Tongue (tissue), 2 donors: Measurements from ENCODE around the gene RAX. TPM values are rescaled to one million over a fixed set of nuclear protein-coding genes. Genes with fewer than 3 reads are reported as not detected.
"Not testable (repeated sequence)": the region's sequence is repeated elsewhere in the genome, so short reads cannot be mapped to it uniquely, and the experiment has no call there.

Source experiments
- DNase-seq: peaks from one replicate; pipeline ENCODE4 v3.0.0-alpha.2; 2015
- total RNA-seq: library from RNA; depleted of rRNA; stranded (reverse); fragments of >200 nt; gene quantifications from one replicate; pipeline ENCODE4 v1.2.3, GENCODE V29; 2014

The RAX gene
- total RNA-seq, 1 donor from 2014 or later: not detected

DNA sequence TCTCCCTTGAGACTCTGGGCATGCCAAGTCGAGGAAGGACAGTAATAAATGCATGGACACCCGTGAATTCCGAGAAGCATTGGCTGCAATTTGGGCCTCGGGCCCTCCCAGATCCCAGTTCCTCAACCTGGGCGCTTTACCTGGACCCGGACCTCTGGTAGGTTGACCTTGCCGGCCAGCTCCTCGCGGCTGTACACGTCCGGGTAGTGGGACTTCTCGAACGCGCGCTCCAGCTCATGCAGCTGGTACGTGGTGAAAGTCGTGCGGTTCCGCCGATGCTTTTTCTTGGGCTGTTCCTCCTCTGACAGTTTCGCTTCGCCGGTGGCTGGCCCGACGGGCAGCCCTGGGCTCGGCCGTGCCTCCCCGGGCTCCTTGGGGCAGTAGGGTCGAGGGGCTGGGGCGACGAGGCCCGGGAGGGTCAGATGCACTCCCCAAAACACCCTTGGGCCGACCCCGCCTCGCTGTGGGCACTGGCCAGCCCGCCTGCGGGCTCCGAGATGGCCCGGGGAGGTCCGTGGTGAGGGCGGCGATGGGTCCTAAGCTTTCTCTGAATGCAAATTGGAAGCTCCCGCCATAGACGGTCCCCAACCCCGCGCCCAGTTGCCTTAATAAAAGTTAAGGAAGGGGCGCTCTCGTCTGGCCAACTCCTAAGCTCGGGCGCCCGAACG is 899 bp downstream of the RAX start:
- no peak for DNase-seq

DNA sequence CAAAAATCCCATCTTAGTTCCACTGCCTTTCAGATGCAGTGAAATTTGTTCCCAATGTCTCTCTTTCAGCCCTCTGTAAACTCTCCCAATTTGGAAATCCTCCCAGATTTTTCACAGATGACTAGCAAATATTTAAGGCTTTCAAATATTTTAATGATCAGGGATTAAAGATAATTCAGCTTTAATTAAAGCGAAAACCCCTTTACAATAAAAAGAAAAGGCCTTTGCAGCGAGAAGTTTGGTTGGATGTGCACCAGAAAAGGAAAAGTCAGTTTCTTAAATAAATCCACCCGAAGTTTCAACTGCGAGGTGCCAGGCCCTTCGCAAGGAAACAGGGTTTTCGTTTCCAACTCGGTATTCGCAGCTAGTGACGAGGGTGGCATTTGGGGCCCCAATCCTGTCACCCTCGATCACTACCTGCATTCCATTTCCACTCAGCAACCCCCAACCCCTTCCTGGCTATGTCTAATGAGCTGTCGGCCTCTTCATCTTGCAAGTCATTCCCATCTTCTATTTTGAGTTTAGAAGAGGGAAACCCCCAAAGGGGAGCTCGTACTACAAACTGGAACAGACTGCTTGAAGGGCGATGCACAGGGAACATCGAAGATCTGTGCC is 1.5 kb downstream of the RAX start:
- no peak for DNase-seq

DNA sequence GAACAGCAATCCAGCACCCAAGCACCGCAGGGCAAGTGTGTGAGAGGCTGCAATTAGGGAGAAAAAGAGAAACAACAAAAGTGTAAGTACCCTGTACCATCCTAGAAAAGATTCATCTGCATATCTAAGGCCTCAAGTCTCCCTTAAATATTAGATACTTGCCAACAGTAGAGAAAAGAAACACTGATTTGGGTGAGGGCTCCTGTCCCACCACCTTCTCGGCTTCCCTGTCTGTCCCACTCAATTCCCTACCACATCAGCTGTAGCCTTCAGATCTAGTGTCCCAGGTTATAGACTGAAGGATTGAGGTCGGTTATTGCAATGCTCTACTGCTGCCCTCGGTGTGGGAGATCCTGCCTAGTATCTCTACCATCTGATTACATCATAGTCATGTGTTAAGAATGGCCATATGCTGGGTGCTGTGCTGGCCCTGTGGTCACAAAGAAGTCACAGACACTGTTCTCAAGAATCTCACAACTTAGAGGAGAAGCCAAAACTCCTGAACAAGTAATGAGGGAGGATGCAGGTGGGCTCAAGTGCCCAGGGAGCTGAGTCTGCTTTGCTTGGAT is 2.5 kb downstream of the RAX start:
- no peak for DNase-seq

DNA sequence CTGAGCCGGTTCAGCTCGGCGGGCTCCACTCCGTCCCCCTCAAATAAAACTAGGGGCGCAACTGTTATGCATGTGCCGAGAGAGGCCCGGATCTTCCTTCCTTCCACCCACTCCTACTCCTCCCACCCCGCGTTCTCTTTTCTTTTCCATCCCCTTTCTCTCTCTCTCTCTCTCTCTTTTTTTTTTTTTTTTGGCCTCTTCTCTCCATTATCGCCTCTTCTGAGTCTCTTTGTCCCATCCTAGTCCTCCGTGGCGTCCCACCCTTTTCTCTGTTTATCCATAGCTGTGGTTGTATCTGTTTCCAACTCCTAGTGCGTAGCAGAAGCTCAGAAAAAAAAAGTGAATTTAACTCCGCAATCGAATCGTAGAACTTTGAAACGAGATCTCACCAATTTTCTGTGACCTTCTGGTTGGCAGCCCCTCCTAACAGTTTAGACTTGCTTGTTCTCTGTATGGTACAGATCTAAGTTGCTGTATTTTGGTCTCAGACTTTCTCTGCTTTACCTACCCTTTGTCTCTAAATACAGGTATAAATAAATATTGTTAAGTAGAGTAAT is 3.6 kb downstream of the RAX start:
- DNase-seq: no peak

DNA sequence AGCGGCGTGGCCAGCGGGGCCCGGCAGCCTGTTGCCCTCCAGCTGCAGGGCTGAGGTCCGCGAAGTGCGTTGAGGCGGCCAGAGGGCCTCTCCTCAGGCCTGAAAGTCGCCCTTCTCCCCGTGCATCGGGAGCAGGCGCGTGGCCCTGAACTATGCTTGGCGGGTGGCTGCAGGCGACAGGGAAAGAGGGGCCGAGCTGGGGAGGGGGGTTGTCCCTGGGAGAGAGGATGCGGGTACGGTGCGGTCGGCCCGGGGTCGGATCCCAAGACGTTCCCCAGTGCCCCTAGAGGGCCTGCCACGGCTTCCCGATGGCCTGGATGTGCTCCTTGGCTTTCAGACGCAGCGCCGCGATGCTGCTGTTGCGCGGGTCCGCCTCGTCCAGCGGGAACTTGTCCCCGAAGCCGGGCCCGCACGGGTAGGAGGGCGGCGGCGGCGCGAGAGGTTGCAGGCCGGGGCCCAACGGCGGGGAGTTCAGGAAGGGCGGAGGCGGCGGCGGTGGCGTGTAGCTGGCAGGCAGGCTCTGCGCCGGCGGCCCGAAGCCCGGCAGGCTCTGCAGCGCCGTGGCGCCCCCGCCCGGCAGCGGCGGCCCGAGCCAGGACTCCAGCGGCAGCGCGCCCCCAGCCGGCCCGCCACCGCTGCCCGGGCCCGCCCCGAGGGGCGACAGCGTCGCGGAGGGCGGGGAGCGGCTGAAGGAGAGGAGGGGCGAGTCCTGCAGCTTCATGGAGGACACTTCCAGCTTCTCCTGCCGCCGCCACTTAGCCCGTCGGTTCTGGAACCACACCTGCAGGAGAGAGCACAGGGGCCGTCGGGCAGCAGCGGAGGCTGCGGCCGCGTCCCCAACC is 4.3 kb downstream of the RAX start:
- peak; percentile 60 for DNase-seq

DNA sequence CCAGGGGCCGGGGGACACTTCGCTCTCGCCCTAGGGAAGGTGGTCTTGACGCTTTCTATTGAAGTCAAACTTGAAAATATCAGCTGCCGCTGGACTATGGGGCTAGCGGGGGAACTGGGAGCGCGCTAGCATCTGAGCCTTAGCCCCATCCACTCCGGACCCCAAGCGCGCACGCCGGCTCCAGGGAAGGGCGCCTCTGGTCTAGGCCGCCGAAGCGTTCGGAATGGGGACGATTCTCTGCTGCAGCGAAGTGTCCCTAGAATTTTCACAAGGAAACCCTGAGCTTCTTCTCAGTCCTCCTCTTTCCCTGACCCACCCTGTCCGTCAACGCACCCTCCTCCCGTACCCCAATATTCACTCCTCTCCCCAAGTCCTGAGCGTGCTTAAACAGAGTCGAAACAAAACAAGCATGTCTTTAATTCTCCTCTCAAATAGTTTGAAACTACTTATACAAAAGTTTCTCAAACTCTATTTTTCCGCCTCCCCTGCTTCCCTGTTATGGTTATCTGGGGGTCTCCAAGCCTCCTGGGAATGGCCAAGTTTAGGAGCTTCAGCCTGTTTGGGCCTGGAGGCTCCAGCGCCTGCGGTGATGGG is 5.0 kb downstream of the RAX start:
- no peak for DNase-seq

DNA sequence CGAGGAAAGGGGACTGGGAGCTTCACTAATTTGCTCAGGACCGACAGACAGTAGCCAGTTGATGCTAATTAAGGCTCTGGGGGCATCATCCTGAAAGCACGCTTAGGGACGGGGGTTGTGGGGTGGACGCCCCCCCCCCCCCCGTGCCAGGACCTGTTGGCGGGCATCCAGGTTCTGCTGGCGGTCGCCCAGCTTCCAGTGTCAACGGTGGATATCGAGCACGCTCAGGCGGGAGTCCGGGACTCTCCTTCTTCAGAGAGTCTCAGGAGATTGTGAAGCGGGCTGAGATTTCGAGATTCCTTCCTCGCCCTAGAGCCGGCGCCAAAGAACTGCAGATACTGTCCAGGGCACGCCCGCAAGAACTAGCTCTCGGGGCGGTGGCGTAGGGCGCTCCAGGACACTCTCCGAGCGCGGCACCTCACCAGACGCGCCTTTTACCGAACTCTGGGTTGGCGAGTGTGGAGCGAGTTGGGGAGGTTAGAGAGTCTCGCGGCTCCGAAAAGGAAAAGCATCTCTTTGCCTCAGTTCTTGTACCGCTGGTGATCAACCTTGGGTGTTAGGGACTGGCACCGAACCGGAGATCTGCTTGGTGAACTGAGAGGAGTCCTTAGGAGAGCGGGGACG is 5.6 kb downstream of the RAX start:
- no peak for DNase-seq

DNA sequence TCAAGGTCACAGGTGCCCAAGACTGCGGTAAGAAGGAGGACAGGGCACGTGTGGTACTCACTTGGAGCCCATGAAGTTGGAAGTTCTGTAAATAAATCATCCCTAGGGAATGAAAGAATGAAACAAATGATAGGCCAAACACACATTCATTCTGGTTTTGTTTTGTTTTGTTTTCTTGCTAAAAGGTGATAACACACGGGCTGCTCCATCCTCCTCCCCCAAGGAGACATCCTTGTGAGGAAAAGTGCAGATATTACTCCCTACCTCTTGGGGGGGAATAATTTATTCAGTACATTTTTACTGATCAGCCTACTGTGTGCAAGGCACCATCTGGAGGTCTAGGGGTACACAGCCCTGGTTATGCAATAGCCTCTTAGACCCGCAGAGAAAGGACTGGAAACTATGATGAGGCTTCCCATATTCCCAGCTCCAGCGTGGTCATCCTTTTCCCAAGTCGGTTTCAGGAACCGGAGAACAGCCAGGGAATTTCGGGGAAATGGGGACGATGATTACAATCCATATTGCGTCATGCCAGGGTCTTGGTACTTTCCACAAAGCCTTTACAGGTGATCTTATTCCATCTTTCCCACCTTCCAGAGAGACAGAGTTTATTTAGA is 6.3 kb downstream of the RAX start:
- no peak for DNase-seq

DNA sequence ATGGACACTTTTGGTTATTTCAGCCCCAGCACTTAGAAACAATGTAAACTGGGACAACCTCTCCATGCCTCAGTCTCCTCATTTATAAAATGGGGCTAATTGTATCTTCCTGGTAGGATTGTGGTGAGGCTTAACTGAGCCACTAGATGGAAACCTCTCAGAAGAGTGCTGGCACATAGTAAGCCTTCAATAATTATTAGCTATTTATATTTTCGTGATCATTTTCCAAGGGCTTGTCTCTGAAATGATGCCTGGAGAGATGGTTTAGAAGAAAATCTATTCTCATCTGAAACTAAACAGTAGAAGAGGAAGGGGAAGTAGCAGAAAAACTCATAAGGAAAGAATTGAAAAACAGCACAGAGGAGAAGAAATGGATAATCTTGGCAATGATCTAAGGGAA is 6.8 kb downstream of the RAX start:
- no peak for DNase-seq

DNA sequence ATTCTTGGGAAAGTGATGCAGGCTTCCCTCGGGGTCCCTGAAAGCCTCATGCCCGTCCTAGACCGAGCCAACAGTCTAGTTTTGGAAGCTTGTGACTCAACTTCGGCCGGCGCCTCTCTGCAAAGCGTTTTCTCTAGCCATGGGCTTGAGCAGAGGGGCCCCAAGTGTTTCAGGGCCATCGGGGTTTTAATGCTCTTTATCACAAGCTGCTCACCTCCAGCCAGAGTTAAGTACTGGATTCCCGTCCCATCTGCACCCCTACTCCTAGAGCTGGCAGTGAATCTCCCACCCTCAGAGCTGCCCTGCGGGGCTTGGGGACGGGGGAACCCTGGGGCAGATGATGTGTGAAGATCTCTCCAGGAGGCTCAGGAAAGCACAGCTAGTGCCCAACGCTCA is 7.3 kb downstream of the RAX start:
- no peak for DNase-seq

DNA sequence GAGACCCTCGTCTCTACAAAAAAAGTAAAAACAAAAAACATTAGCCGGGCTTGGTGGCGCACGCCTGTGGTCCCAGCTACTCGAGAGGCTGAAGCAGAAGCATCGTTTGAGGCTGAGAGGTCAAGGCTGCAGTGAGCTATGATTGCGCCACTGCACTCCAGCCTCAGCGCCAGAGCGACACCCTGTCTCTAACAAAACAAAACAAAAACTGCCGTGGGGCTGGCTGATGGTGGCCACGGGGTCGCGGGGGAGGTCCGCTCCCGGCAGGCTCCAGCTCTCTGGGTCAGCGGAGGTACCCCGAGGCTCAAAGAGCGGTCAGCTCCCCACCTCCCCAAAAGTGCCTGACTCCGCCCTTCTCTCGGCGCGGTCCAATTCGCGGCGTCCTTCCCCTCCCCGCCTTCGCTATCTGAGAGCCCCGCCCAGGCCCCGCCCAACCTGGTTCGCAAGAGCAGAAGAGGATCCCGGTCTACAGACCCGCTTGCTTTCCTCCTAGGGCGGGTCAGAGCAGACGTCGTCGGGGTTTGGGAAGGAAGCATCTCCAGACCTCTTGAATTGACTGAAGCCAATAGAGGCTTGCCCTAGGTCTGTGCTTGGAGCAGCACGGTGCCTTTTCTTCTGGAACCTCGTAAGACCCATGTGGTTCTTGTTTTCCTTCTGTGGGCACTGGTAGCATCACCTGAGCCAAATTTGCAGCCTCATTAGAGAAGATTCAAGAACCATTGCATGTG is 7.8 kb downstream of the RAX start:
- no peak for DNase-seq

DNA sequence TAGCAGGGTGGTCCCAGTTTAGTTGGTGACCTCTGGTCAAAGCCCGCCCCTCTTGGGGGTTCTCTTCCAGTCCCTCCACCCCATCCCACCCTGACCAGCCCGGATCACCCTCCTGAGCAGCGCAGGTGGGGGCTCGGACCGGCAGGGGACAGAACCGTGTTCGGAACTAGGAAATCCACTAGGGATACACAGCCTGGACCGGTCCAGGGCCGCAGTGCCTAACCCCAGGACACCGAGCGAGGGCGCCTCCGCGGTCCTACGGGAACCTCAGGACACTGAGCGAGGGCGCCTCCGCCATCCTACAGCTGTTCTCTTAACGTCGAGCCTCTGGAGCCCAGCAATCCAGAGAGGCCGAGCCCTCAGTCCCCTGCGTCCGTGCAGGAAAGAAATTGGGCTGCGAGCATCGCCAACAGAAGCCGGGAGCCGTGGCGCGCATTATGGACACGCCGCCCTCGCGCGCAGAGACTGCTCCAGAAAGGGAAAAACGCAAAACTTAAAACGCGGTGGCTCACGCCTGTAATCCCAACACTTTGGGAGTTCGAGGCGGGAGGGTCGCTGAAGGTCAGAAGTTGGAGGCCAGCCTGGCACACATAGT is 8.5 kb downstream of the RAX start:
- no peak for DNase-seq

DNA sequence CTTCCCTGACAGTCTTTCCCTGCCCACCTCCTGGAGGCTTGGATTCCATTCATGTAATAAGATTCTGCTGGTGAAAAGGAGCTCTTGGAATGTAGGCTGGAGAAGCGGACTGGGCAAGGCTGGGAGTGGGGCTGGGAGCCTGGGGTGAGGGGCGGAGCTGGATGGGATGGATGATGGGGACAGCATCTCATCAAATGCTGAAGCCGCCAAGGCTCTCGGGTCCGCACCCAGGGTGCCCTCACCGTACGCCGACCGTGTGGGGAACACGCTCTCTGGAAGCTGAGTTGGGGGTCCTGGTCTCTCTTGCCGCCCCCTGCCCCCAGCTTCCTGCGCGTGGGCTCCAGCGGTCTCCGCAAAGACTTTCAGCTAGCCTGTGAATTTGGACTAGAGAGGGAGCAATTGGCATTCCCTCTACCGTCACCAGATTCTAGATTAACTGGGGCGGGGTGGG is 9.1 kb downstream of the RAX start:
- no peak for DNase-seq

DNA sequence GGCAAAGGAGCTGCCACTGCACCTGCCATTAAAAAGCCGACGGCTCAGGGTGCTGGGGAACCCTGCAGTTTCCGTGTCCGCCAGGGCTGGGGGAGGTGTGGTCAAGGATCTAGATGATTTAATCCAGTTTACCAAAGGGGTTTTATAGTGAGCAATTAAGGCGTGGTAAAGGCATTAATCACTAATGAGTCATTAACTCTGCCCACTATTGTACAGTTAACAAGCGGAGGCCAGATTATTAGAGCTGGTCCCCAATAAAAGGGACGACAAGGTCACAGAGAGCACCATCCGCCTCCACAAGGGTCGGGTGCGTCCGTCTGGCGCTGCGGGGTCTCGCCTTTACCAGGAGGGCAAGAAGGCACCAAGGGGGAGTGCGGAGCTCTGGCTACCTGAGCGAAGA is 9.6 kb downstream of the RAX start:
- DNase-seq: no peak

DNA sequence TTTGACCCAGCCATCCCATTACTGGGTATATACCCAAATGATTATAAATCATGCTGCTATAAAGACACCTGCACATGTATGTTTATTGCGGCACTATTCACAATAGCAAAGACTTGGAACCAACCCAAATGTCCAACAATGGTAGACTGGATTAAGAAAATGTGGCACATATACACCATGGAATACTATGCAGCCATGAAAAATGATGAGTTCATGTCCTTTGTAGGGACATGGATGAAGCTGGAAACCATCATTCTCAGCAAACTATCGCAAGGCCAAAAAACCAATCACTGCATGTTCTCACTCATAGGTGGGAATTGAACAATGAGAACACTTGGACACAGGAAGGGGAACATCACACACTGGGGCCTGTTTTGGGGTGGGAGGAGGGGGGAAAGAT is 11.0 kb downstream of the RAX start:
- DNase-seq: not testable (repeated sequence)

DNA sequence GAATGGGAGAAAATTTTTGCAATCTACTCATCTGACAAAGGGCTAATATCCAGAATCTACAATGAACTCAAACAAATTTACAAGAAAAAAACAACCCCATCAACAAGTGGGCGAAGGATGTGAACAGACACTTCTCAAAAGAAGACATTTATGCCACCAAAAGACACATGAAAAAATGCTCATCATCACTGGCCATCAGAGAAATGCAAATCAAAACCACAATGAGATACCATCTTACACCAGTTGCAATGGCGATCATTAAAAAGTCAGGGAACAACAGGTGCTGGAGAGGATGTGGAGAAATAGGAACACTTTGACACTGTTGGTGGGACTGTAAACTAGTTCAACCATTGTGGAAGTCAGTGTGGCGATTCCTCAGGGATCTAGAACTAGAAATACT is 11.4 kb downstream of the RAX start:
- DNase-seq: not testable (repeated sequence)

DNA sequence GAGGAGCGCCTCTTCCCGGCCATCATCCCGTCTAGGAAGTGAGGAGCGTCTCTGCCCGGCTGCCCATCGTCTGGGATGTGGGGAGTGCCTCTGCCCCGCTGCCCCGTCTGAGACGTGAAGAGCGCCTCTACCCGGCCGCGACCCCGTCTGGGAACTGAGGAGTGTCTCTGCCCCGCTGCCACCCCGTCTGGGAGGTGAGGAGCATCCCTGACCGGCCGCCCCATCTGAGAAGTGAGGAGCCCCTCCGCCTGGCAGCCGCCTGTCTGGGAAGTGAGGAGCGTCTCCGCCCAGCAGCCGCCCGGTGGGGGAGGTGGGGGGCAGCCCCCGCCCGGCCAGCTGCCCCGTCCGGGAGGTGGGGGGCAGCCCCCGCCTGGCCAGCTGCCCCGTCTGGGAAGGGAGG is 17.8 kb downstream of the RAX start:
- DNase-seq: not testable (repeated sequence)

DNA sequence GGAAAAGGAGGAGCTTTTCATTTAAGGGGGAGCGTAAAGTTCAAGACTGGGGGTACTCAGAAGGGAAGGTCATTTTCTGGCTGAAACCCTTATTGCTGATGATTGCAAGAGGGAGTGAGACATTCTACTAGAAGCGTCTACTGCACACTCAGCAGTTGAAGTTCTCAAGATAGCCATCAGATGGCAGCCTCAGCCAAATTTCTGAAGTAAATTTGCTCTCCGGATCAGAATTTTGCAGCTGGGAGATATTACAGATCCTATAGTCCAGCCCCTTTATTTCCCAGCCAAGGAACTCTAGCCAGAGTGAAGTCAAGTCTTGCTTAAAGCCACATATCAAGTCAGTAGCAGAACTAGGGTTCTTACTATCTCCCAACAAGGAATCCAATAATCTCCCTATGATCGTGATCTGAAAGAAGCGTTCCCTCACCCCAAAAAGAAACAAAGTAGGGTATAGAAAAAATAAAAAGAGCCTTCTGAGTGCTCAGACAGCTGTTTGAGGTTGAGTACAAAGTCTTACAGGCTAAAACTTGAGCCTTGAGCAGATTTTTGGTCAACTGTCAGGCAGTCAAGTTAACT is 24.0 kb downstream of the RAX start:
- DNase-seq: peak; percentile 94

DNA sequence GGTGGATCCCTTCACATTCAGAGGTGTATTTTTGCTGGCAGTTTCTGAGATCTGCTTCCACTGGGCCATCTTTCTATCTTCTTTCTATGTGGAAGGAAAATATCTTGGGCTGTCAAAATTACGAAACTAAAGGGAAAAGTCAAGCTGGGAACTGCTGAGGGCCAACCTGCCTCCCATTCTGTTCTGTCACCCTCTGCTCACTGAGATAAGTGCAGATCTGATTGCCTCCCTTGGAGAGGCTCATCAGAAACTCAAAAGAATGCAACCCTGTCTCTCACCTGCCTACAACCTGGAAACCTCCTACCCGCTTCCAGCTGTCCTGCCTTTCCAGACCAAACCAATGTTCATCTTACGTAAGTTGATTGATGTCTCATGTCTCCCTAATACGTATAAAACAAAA is 26.5 kb downstream of the RAX start:
- no peak for DNase-seq

DNA sequence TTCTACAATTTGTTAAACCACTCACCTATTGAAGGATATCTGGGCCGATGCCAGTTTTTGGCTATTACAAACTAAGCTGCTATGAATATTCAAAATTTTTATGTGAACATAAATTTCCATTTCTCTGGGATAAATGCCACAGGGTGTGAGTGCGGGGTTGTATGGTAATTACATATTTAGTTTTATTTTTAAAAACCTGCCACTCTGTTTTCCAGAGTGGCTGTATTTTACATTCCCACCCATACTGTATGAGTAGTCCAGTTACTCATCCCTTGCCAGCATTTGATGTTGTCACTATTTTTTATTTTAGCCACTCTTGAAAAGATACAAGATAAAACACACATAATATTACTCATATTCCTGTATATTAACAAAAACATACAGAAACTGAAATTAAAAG is 30.3 kb downstream of the RAX start:
- no peak for DNase-seq
